GM12892 (cell line): ENCODE results near the gene HRH1.

Experiments used
- POLR2A ChIP-seq: IDR thresholded peaks from 2 replicates; pipeline ENCODE4 v1.6.1; 2011; ENCODE audit warnings: low read depth, low read length, control low read depth
- POLR2AphosphoS5 ChIP-seq: IDR thresholded peaks from 2 replicates; pipeline ENCODE4 v1.6.1; 2011; ENCODE audit warnings: low read depth, low read length, control low read depth
- TAF1 ChIP-seq: IDR thresholded peaks from 2 replicates; pipeline ENCODE4 v1.6.1; 2011; ENCODE audit warnings: low read depth, mild to moderate bottlenecking, control low read depth, low read length, borderline replicate concordance

DNA sequence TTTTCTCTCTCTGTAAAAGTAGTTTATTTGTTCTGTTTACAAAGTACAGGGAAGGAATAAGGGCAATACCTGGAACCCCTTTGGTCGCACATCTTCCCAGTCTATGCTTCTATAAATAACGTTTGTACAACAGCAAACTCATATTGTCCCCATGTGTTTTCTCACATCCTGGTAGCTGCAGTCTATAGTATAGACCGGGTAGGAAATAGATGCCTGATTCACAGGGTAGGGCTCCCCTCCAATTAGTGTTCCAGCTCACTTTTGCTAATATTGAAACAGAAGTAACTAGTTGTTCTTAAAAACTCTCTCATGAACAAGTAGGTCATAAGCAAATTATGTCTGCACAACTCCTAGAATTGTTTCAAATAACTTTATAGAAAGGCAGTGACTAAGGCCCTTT lies 135.6 kb downstream of the HRH1 start:
- TF ChIP-seq POLR2AphosphoS5 (no peak), TAF1 (no peak), POLR2A (no peak)
